Measurements from ENCODE around the gene NUP93.

GRCh38 chr16:56763291-56763916 lies 33.5 kb downstream of the NUP93 start:
- no peak for TF ChIP-seq CTCF (optimal IDR thresholded peaks at IDR 0.05 in 1 of 3, IDR thresholded peaks at IDR 0.05 in 1 of 3, conservative IDR thresholded peaks at IDR 0.05 in 1 of 3; ENCODE audit: extremely low read depth in 1 of 3, insufficient read depth in 2 of 3, low read length in 3 of 3)
- TF ChIP-seq EZH2 (IDR thresholded peaks at IDR 0.05; ENCODE audit: low read length): no peak

Measured in keratinocyte (primary cell).